Thoracic aorta (tissue), 2 donors: Measurements from ENCODE around the gene COMMD2. TPM values are rescaled to one million over a fixed set of nuclear protein-coding genes. Genes with fewer than 3 reads are reported as not detected.

ENCODE experiments used
- ATAC-seq: fragments of 150-250 bp; one replicate; pipeline ENCODE4 v1.8.0; 2017; ENCODE audit warnings: low read depth; ENCODE audit not compliant: insufficient number of reproducible peaks, low FRiP score
- DNase-seq: peaks from one replicate; pipeline ENCODE4 v3.0.0-alpha.2; 2020; ENCODE audit warnings: low spot score
- H3K27ac ChIP-seq, 2 donors: fragments of 200-600 bp; sonication (generic); 1 replicate in 1 of 2; 2 replicates in 1 of 2; pipeline ENCODE4 v1.5.1; 2016; ENCODE audit warnings: mild to moderate bottlenecking in 2 of 2, moderate library complexity in 2 of 2
- H3K27me3 ChIP-seq: fragments of 200-600 bp; sonication (generic); replicated peaks from 2 replicates; pipeline ENCODE4 v1.6.0; 2016; ENCODE audit warnings: mild to moderate bottlenecking; ENCODE audit not compliant: insufficient read depth
- H3K36me3 ChIP-seq: fragments of 200-600 bp; sonication (generic); one replicate; pipeline ENCODE4 v1.5.1; 2016
- H3K4me1 ChIP-seq, 2 donors: fragments of 200-600 bp; sonication (generic); 1 replicate in 1 of 2; 2 replicates in 1 of 2; pipeline versions ENCODE4 v1.5.1 to v1.6.0; 2016; ENCODE audit warnings: low read depth in 2 of 2, mild to moderate bottlenecking in 1 of 2; ENCODE audit not compliant: control insufficient read depth in 1 of 2
- H3K4me3 ChIP-seq: fragments of 200-600 bp; sonication (generic); 2 replicates; pipeline ENCODE4 v1.5.1; 2016; ENCODE audit warnings: mild to moderate bottlenecking
- H3K9me3 ChIP-seq: fragments of 200-600 bp; sonication (generic); 2 replicates; pipeline ENCODE4 v1.5.1; 2016
- CTCF ChIP-seq: fragments of 200-600 bp; sonication (generic); IDR thresholded peaks from one replicate; pipeline ENCODE4 v1.5.1; 2019; ENCODE audit warnings: antibody characterized with exemption
- total RNA-seq, 2 donors: library from RNA; depleted of rRNA; stranded (reverse); fragments of >200 nt; gene quantifications; one replicate each; pipeline versions ENCODE4 v1.1.0 to v1.2.3, GENCODE V29; 2016

COMMD2 gene
- total RNA-seq, 2 donors from 2014 or later: 11.4 to 20.5 TPM

GRCh38 chr3:149736175-149736952 lies 15.9 kb downstream of the COMMD2 start:
- Histone ChIP-seq H3K9me3 (no peaks in the 10 kb centered on the region), H3K4me1 (peaks cover 6 to 12% of the 10 kb centered on the region in 2 donors), H3K4me3 (no peak overlapping the region), H3K27ac (peak overlapping the region; percentile 8 to 25), H3K36me3 (peaks cover 17% of the 10 kb centered on the region), H3K27me3 (no peaks in the 10 kb centered on the region)
- TF ChIP-seq CTCF: no peak
- DNase-seq (no peak), ATAC-seq (no peak)

GRCh38 chr3:149732234-149732633 lies 20.1 kb downstream of the COMMD2 start:
- H3K27ac ChIP-seq: no peak overlapping the region
- H3K36me3 ChIP-seq: no peaks in the 10 kb centered on the region
- H3K4me1 ChIP-seq: peaks cover 6 to 12% of the 10 kb centered on the region in 2 donors
- H3K27me3 ChIP-seq: no peaks in the 10 kb centered on the region
- TF ChIP-seq CTCF: no peak
- DNase-seq (no peak), ATAC-seq (no peak)
- no peaks in the 10 kb centered on the region for H3K9me3 ChIP-seq
- H3K4me3 ChIP-seq: no peak overlapping the region

GRCh38 chr3:149727656-149728055 lies 24.6 kb downstream of the COMMD2 start:
- no peak overlapping the region for H3K4me3 ChIP-seq
- ATAC-seq (no peak), DNase-seq (no peak)
- H3K36me3 ChIP-seq: no peaks in the 10 kb centered on the region
- H3K4me1 ChIP-seq: no peaks in the 10 kb centered on the region
- H3K27me3 ChIP-seq: no peaks in the 10 kb centered on the region
- no peak for TF ChIP-seq CTCF
- H3K27ac ChIP-seq: no peak overlapping the region
- H3K9me3 ChIP-seq: no peaks in the 10 kb centered on the region

GRCh38 chr3:149726716-149727407 lies 25.4 kb downstream of the COMMD2 start:
- no peak overlapping the region for H3K4me3 ChIP-seq
- ATAC-seq (no peak), DNase-seq (no peak)
- no peaks in the 10 kb centered on the region for H3K4me1 ChIP-seq
- TF ChIP-seq CTCF: no peak
- H3K36me3 ChIP-seq: no peaks in the 10 kb centered on the region
- no peak overlapping the region for H3K27ac ChIP-seq
- H3K9me3 ChIP-seq: no peaks in the 10 kb centered on the region
- H3K27me3 ChIP-seq: no peaks in the 10 kb centered on the region

GRCh38 chr3:149723781-149724180 lies 28.5 kb downstream of the COMMD2 start:
- DNase-seq: no peak
- Histone ChIP-seq H3K4me3 (no peak overlapping the region), H3K27ac (no peak overlapping the region), H3K4me1 (no peaks in the 10 kb centered on the region), H3K27me3 (no peaks in the 10 kb centered on the region), H3K9me3 (peaks cover 6% of the 10 kb centered on the region), H3K36me3 (no peaks in the 10 kb centered on the region)
- TF ChIP-seq CTCF: no peak
- no peak for ATAC-seq
